ENCODE data around the gene PGM1. TPM values are rescaled to one million over a fixed set of nuclear protein-coding genes. Genes with fewer than 3 reads are reported as not detected.

Gene PGM1
- total and polyA plus RNA-seq, 2 of the 13 experiments (the other 11 are each of a cell fraction or from before 2014, with no cell fraction given), result 51.6 to 105 TPM

DNA sequence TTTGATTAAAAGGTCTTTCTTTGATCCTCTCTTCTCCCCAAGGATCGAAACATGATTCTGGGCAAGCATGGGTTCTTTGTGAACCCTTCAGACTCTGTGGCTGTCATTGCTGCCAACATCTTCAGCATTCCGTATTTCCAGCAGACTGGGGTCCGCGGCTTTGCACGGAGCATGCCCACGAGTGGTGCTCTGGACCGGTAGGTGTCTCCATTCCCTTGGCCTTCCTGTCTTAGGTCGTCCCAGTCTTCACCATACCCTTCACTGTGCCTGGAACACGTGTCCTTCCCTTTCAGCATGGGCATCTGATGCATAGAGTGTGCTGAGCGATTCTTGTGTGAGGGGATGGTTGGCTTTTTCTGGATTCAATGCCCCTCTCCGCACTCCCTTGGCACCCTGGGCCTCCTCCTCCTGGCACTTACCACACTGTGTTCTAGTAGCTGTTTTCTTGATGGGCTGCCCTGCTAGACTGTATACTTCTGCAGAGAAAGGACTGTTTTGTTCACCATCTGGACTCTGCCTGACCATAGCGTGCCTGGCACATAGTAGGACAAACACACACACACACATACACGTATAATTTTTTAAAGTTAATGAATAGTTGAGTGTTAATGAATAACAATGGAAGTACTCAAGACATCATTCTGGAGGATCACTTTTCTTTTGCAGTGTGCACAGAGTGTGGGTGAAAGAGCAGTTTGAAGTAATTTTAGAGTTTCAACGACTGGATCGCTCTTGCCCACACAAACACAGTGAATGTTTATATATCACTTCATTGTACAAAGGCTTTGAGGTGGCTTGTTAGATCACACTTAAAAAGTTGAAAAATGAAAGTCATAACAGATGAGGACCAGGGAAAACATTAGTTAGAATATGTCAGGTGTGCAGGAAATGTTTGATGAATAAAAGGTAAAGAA, 43.2 kb downstream of the PGM1 start (continued):
- TF ChIP-seq ZNF335 (CRISPR knock-in tag; IDR thresholded peaks at IDR 0.05) (no peak), SNRNP70 (IDR thresholded peaks at IDR 0.05; ENCODE audit: low read depth, low read length) (no peak), ZNF883 (CRISPR knock-in tag; IDR thresholded peaks at IDR 0.05; ENCODE audit: not compliant biosample characterization) (no peak)
- TF ChIP-seq, protein P1, sequence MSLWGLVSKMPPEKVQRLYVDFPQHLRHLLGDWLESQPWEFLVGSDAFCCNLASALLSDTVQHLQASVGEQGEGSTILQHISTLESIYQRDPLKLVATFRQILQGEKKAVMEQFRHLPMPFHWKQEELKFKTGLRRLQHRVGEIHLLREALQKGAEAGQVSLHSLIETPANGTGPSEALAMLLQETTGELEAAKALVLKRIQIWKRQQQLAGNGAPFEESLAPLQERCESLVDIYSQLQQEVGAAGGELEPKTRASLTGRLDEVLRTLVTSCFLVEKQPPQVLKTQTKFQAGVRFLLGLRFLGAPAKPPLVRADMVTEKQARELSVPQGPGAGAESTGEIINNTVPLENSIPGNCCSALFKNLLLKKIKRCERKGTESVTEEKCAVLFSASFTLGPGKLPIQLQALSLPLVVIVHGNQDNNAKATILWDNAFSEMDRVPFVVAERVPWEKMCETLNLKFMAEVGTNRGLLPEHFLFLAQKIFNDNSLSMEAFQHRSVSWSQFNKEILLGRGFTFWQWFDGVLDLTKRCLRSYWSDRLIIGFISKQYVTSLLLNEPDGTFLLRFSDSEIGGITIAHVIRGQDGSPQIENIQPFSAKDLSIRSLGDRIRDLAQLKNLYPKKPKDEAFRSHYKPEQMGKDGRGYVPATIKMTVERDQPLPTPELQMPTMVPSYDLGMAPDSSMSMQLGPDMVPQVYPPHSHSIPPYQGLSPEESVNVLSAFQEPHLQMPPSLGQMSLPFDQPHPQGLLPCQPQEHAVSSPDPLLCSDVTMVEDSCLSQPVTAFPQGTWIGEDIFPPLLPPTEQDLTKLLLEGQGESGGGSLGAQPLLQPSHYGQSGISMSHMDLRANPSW (CRISPR knock-in tag; IDR thresholded peaks at IDR 0.05; ENCODE audit: borderline replicate concordance), result no peak

DNA sequence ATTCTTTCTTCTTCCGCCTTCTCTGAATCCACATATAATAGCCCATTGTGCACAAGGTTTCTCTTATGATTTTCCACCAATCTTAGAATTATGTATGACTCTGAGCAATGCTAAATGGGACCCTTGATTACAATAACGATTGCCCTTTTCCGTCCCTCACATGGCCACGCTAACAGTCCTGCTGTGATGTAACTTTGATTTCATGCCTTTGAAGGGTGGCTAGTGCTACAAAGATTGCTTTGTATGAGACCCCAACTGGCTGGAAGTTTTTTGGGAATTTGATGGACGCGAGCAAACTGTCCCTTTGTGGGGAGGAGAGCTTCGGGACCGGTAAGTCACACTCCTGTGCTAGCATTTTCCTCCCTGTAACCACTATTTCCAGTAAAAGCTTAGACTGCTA, 45.3 kb downstream of the PGM1 start:
- Histone ChIP-seq H3K36me3 (replicated peaks in 1 of 2; ENCODE audit: control insufficient read depth in 1 of 2, insufficient read depth in 2 of 2, low read length in 2 of 2) (peaks cover 12 to 58% of the 10 kb centered on the region in 2 experiments), H3K9ac (ENCODE audit: insufficient read depth, low read depth, low read length) (no peak overlapping the region), H3K27ac (ENCODE audit: extremely low read length, insufficient read depth, low read length) (peak overlapping the region; percentile 95), H3K4me3 (replicated peaks in 1 of 3; ENCODE audit: insufficient read depth in 1 of 3, low read depth in 2 of 3, low read length in 3 of 3) (no peak overlapping the region), H3K79me2 (ENCODE audit: insufficient read depth, low read length) (peaks cover 2% of the 10 kb centered on the region), H3K27me3 (ENCODE audit: control insufficient read depth in 1 of 2, insufficient read depth in 2 of 2, low read length in 2 of 2) (no peaks in the 10 kb centered on the region), H3K9me3 (ENCODE audit: low read length) (no peaks in the 10 kb centered on the region), H3K4me1 (ENCODE audit: insufficient read depth, low read length) (peaks cover 92% of the 10 kb centered on the region), H4K20me1 (ENCODE audit: insufficient read depth, low read length) (no peaks in the 10 kb centered on the region), H2AFZ (ENCODE audit: low read length) (no peak overlapping the region), H3K4me2 (ENCODE audit: low read depth, low read length) (no peak overlapping the region)
- TF ChIP-seq ZNF761 (CRISPR knock-in tag; conservative IDR thresholded peaks at IDR 0.05) (no peak), CREB1 (IDR thresholded peaks at IDR 0.05) (no peak), CREB1 (CRISPR knock-in tag; IDR thresholded peaks at IDR 0.05) (0 out of 2 replicates have a peak, but pooled peaks have one; percentile 28)
- TF ChIP-seq, protein P2, sequence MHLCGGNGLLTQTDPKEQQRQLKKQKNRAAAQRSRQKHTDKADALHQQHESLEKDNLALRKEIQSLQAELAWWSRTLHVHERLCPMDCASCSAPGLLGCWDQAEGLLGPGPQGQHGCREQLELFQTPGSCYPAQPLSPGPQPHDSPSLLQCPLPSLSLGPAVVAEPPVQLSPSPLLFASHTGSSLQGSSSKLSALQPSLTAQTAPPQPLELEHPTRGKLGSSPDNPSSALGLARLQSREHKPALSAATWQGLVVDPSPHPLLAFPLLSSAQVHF (CRISPR knock-in tag; IDR thresholded peaks at IDR 0.05), result 0 out of 2 replicates have a peak, but pooled peaks have one; percentile 43
- CTCF ChIA-PET (ENCODE audit: low intra/inter-chr PET ratio, low total read pairs), result no interaction called here
- intact Hi-C loops (cut with micrococcal nuclease; ENCODE audit: unreplicated experiment) (loop anchor here (1.0 kb wide), 1 partner anchor 17 kb away; no protein-coding TSS in a partner anchor), in situ Hi-C loops (cut with HindIII; ENCODE audit: extremely low pct_ligation_motif_present, low pct_unique_long_range_greater_than_20kb) (no loop called here)
- FAIRE-seq (no peak), DNase-seq (ENCODE audit: low spot score) (no peak), ATAC-seq (no peak)
- POLR2A ChIA-PET, result no interaction called here
- WGBS (ENCODE audit: low lambda C conversion rate), result 97% methylated on average over 8 of the region's 8 CpGs
- no TSS peak for BruUV-seq (replicated peaks)

Data from HepG2 (cell line).